PC-3 (cell line): ENCODE data around the gene WDFY3.

Experiments
- CTCF ChIP-seq: fragments of 300-600 bp; sonication (generic); conservative IDR thresholded peaks from 2 replicates; pipeline ENCODE4 v1.5.1; 2017; ENCODE audit warnings: antibody characterized with exemption, low read depth, mild to moderate bottlenecking, low read length
- EZH2 ChIP-seq: fragments of 300-600 bp; sonication (generic); IDR thresholded peaks from one replicate; pipeline ENCODE4 v1.6.1; 2017; ENCODE audit warnings: antibody characterized with exemption, mild to moderate bottlenecking, low read length; ENCODE audit not compliant: unreplicated experiment

- TF ChIP-seq CTCF (no peak), EZH2 (no peak)
These were observed 73.5 kb downstream of the WDFY3 start for GRCh38 chr4:84892950-84893349.
